ENCODE data around the gene SH3RF3. TPM values are rescaled to one million over a fixed set of nuclear protein-coding genes. Genes with fewer than 3 reads are reported as not detected.

Gene SH3RF3
- total RNA-seq, 2 donors from 2014 or later, result 1.3 to 5.6 TPM

DNA sequence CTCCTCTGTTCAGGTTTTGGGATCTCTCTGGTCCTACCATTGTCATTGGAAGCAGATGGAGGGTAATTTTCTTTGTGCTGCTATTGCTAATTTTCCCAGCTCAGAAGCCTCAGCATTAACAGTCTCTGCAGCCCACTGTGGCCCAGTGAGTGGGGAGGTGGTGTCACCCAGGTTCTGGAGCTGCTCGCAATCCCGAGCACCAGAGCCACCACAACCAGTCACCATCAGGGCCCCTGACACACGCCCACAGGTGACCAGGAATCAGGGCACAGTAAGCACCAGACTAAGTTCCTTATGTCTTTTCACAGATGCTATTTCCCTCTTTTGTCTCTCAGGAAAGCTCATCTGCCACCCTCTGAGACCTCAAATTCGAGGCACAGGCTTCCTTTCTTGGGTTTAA lies 396.8 kb downstream of the SH3RF3 start:
- no peaks in the 10 kb centered on the region for H3K27me3 ChIP-seq
- DNase-seq, result no peak
- WGBS, 2 donors, result 57 to 62% methylated on average over 4 of the region's 4 CpGs
- no peak overlapping the region for H3K4me3 ChIP-seq
- no peak overlapping the region for H3K27ac ChIP-seq
- no peaks in the 10 kb centered on the region for H3K9me3 ChIP-seq
- intact Hi-C loops (cut with DNase I), result no loop called here
- H3K4me1 ChIP-seq, result no peaks in the 10 kb centered on the region
- no peak for TF ChIP-seq POLR2A (IDR thresholded peaks at IDR 0.05)
- TF ChIP-seq, protein P1, sequence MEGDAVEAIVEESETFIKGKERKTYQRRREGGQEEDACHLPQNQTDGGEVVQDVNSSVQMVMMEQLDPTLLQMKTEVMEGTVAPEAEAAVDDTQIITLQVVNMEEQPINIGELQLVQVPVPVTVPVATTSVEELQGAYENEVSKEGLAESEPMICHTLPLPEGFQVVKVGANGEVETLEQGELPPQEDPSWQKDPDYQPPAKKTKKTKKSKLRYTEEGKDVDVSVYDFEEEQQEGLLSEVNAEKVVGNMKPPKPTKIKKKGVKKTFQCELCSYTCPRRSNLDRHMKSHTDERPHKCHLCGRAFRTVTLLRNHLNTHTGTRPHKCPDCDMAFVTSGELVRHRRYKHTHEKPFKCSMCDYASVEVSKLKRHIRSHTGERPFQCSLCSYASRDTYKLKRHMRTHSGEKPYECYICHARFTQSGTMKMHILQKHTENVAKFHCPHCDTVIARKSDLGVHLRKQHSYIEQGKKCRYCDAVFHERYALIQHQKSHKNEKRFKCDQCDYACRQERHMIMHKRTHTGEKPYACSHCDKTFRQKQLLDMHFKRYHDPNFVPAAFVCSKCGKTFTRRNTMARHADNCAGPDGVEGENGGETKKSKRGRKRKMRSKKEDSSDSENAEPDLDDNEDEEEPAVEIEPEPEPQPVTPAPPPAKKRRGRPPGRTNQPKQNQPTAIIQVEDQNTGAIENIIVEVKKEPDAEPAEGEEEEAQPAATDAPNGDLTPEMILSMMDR (IDR thresholded peaks at IDR 0.05), result no peak
- no peaks in the 10 kb centered on the region for H3K36me3 ChIP-seq (replicated peaks in 1 of 2; ENCODE audit: insufficient read depth in 1 of 2, low read depth in 2 of 2)
- ATAC-seq, result no peak

DNA sequence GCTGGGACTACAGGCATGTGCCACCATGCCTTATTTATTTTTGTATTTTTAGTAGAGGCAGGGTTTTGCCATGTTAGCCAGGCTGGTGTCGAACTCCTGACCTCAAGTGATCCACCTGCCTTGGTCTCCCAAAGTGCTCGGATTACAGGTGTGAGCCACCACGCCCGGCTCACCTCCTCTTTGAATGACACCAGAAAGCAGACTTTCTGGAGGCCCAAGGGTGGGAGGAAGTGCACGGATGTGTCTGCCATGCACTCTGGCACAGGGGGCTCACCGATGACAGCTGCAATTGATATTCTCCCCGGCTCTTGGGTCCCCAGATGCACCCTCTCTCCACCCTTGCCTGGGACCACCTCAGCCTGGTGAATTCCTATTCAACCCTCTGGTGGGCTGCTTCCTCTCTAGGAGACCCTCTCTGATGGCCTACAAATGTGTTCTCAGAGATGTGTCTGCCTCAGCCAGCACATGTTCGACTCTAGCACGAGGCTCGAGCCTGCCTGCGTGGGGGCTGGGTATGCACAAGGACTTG lies 397.5 kb downstream of the SH3RF3 start:
- 75% methylated on average over 9 to 11 of the region's 11 CpGs for WGBS, 2 donors
- ATAC-seq (no peak), DNase-seq (no peak)
- Histone ChIP-seq H3K36me3 (replicated peaks in 1 of 2; ENCODE audit: insufficient read depth in 1 of 2, low read depth in 2 of 2) (no peaks in the 10 kb centered on the region), H3K4me3 (no peak overlapping the region), H3K27me3 (no peaks in the 10 kb centered on the region), H3K4me1 (no peaks in the 10 kb centered on the region), H3K9me3 (no peaks in the 10 kb centered on the region), H3K27ac (no peak overlapping the region)
- TF ChIP-seq, protein P1 (IDR thresholded peaks at IDR 0.05), result no peak
- no peak for TF ChIP-seq POLR2A (IDR thresholded peaks at IDR 0.05)
- intact Hi-C loops (cut with DNase I), result no loop called here

DNA sequence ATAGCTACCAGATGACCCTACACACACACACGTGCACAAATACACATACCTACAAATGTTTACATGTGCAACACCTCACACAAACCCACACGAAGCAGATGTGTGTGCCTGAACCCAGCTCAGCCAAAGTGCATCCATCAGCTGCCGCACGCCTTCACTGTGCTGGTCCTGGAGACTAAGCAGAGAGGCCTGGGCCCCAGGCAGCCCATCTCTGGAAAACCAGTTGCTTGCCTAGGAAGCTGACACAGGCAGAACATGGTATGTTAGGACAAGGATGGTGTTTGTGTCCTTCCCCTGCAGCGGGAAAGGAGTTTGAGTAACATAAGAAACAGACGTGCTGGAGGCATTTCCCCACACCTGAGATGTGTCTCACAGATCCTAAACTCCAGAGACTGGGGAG lies 398.1 kb downstream of the SH3RF3 start:
- WGBS, 2 donors, result 73 to 85% methylated on average over 6 of the region's 6 CpGs
- TF ChIP-seq, protein P1 (IDR thresholded peaks at IDR 0.05), result no peak
- no peak for TF ChIP-seq POLR2A (IDR thresholded peaks at IDR 0.05)
- Histone ChIP-seq H3K4me3 (no peak overlapping the region), H3K4me1 (no peaks in the 10 kb centered on the region), H3K9me3 (no peaks in the 10 kb centered on the region), H3K36me3 (replicated peaks in 1 of 2; ENCODE audit: insufficient read depth in 1 of 2, low read depth in 2 of 2) (no peaks in the 10 kb centered on the region), H3K27me3 (no peaks in the 10 kb centered on the region), H3K27ac (no peak overlapping the region)
- ATAC-seq (no peak), DNase-seq (no peak)
- intact Hi-C loops (cut with DNase I), result no loop called here

DNA sequence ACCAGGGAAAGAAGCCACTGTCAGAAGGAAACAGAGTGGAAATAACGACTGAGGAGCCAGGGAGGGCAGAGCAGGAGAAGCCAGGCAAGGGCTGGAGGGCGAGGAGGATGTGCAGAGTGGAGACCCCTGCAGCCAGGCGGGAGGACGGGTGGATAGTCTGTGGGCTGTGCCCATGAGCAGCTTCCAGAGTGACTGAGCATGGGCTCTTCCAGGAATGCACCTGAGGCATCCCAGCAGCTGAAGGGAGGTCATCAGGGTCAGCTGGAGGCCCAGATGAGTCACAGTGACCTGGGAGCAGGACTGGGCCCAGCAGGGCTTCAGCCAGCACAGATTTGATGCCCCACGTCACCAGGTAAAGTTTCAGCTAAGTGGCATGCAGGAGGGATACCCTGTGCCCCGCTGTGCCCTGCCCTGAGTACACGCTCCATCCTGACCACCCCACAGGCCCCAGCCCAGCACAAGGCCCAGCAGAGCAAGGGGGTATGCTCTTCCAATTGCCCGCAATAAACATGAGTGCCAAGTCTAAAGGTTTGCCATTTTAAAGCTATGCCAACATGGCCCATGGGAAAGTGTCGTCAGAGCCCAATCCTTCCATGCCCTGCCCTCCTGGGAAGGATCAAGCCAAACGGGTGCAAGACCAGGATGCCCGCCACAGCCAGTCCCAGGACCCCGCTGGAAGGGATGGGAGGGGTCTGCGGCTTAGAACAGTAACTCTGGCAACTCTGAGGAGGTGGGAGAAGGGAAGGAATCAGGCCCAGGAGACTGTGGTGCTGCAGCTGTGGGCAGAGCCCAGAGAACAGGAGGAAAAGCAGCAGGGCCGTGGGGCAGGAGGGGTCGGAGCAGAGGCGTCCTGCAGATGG lies 399.1 kb downstream of the SH3RF3 start:
- TF ChIP-seq, protein P1 (IDR thresholded peaks at IDR 0.05), result no peak
- no peak for TF ChIP-seq POLR2A (IDR thresholded peaks at IDR 0.05)
- WGBS, 2 donors, result 76 to 83% methylated on average over 13 to 16 of the region's 16 CpGs
- H3K27me3 ChIP-seq, result no peaks in the 10 kb centered on the region
- no peaks in the 10 kb centered on the region for H3K4me1 ChIP-seq
- H3K36me3 ChIP-seq (replicated peaks in 1 of 2; ENCODE audit: insufficient read depth in 1 of 2, low read depth in 2 of 2), result no peaks in the 10 kb centered on the region
- H3K27ac ChIP-seq, result no peak overlapping the region
- no peak for ATAC-seq
- DNase-seq, result no peak
- H3K4me3 ChIP-seq, result no peak overlapping the region
- intact Hi-C loops (cut with DNase I), result no loop called here
- no peaks in the 10 kb centered on the region for H3K9me3 ChIP-seq
